Effector CD8-positive, alpha-beta T cell (primary cell): Measurements from ENCODE around the gene DDC.

Experiments
- DNase-seq: peaks from one replicate; lab custom pipeline; 2025; lab: John Stamatoyannopoulos, UW

The DDC gene

DNA sequence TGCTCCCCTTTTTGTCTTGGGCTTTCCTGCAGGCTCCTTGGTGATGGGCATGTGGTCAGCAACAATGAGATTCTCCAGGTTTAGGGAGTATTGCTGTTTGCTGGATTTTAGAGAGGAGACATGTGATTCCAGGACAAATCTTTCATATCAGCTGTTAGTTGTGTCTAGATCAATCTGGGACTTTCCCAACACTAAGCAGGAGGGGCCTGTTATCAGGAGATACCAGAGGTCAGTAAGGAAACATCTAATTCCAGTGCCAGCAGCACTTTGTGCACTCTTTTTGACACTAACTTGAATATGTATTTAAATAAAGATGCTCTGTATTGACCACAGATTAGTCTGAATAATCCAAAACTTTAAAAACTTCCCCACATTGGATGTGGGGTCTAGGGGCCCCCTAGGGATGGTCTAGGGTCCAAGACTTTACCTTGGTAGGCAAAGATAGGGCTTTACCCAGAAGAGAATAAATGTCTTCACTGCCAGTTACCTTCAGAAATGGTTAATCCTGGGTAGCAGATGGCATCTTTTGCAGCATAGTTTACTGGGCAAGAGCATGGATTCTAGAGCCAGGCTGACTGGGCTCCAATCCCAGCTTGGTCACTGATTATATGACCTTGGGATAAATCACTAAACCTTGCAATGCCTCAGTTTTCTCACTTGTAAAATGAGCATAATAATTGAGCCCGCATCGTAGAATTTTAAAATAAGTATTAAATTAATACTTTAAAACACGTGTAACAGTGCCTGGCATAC, 108.7 kb downstream of the DDC start:
- no peak for DNase-seq

DNA sequence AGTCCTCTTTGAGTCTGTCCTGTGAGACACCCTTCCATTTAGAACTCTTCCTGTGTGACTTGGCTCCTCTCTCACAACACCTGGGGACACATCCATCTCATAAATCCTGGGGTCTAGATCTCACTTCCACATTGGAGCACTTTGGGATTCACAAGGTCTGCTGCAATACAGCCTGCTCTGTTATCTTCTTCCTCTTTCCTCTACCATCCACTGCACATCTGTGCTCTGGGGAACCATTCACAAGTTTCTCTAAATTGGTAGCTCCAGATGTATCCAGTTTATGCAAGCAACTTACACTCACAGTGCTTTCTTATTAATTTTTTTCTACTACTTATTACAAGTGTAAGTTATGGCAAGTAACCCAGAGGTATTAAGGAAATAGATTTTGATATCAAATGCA, 109.5 kb downstream of the DDC start:
- no peak for DNase-seq

DNA sequence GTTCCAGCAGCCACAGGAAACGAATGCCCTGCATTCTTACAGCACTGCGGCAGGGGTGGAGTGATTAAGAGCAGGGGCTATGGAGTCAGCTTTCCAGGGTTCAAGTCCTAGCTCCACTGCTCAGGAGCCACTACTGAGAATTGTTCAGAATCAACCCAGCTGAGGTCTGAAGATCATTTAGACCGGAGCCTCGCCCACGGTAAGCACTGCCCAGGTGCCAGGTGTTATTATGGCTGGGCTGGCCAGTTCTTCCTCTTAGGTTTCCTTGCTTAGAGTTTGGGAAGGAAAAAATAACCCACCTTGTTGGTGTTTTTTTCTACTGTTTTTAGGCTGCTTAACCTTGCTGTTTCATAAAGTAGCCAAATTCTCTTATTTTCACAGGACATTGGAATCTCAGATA, 110.2 kb downstream of the DDC start:
- no peak for DNase-seq

DNA sequence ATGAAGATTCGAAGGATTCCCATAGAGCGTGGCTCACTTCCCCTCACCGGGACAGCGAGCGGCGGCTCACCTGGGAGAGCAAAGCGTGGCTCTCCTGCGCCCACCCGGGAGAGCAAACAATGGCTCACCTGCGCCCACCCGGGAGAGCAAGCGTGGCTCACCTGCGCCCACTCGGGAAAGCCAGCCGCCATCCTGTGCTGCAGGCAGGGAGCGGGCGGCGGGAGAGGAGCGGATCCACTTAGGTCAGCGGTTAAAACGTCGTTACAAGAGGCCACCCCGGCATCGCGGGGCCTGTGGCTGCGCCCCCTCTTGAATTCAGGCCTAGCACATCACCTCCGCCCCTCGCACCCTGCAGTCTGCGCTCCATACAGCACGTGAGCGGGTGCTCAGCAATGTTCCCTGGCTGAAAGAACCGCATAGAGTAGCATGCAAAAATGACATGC, 114.6 kb downstream of the DDC start:
- no peak for DNase-seq

DNA sequence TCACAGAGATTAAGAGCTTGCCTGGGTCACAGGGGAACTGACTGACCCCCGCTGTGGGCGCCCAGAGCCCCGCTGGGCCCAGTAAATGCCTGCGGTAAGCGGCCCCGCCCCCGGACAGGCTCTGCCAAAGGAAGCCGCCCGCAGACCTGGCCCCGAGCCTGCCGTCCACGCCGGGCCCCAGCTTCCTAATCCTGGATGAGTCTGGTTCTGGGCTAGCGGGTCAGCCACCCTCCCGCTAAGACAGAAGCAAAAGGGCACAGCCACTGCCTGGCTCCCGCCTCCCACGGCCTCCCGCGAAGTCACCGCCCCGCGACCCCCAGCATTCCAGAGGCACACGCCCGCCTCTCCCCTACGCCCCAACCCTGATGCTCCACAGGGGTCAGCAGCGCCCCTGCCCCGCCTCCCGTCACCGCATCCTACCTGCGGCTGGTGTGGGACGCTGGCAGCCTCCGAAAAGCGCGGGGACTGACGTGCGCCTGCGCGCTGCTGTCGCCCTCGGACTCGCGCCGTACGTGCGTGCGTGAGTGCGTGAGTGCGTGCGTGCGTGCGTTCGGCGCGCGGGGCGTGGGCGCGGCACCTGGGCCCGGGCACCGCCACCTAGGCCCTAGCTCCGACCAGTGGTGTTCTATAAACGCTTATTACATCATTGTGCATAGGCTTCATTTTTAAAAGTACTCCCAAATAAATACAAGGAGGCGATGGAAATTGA, 115.2 kb downstream of the DDC start, which contains the start of gene FIGNL1:
Gene FIGNL1, minus strand, starts transcription at position 470 of the 709 bp plus-strand sequence. CDS start 3,063 bp downstream, outside the sequence.
- peak; percentile 65 for DNase-seq

DNA sequence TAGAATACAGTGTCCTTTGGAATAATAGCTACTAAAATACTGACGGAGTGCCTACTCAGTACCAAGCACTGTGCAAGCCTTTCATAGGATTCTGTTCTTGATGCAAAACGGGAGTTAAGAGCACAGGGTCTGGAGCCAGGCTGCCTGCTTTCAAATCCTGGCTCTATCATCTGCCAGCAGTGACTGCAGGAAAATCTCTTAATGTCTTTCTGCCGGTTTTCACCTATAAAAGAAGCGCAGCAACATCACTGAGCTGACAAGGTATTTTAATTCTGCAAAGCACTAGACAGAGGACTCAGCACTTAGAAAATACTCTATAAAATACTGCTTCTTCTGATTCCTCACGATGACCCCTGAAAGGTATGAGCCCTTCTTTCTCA, 115.7 kb downstream of the DDC start:
- no peak for DNase-seq

DNA sequence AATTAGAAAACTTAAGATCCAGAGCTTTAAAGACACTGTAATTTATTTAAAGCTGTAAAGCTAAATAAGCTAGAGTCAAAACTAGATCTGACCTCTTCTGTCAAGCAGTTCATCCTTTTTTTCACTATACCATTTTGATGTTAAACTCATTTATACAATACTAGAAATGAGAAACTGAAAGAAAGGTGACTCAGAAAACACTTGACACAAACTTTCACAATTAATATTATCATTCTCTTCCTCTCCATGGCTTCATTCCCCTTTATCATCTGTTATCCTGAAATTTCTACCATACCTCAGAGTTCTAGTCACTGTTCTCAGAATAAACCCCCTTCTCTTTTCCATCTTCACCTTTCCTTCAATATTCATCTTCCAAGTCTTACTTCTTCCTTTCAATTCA, 116.4 kb downstream of the DDC start:
- no peak for DNase-seq

DNA sequence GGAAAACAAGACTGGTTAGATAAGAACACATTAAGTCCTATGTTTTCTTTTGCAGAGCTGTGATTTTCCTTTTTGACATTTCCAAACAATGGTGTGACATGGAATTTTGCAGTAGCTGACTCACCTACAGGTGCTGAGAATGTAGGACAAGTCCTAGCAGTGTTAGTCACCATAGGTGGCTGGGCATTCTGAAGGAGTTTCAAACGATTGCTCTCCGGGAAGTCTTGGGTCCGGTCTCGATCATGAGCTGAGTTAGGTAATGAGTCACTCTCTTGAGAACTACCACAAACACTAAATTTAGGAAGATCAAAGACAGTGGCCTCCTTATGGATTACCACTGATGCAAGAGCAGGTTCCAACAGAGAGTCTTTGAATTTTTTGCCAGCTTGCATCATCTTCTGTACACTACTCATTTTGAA, 118.7 kb downstream of the DDC start:
- DNase-seq: no peak

DNA sequence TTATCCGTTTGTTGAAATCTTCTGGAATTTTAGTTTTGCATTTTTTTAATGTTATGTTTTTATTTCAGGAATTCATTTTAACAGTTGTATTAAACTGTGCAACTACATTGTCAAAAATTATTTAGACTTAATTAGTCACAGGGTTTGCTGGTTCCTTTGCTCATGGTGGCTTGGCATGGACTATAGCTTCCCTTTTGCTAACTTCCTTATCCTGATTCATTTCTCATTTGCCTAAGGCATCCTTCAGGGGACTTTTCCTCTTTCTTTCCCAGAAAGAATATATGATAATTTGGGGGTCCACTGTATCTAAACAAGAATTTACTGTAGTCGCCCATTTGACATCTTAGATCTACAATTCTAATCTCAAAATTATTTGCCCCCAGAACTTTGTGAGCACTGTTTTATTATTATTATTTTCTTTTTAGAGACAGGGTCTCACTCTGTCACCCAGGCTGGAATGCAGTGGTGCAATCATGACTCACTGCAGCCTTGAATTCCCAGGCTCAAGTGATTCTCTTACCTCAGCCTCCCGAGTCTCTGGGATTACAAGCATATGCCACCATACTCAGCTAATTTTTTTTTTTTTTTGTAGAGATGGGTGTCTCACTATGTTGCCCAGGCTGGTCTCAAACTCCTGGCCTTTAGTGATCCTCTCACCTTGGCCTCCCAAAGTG, 128.9 kb downstream of the DDC start:
- no peak for DNase-seq

DNA sequence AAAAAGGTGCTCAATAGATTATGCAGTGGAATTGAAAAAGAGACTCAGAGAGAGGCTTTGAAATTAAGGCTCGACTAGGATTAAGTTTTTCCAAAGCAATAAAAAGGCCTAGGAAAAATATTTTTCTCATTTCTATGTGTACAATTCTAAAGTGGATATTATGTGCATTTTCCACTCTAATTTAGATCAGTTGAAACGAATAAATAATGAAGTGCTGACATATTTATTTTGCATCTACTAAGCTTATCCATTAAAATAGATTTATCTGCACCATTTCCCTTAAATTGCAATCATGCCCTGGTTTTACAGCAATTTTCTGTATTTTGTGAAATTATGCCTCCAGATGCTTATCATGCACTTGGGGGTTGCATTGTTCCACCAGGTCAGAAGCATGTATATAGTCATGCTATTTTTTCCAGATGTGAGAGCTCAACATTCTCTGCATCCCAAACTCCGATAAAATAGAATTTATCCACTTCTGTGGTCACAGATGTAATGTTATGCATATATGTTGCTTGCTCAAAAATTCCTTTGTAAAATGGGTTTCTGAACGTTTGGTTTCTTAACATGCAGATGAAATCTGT, 133.4 kb downstream of the DDC start:
- DNase-seq: no peak

DNA sequence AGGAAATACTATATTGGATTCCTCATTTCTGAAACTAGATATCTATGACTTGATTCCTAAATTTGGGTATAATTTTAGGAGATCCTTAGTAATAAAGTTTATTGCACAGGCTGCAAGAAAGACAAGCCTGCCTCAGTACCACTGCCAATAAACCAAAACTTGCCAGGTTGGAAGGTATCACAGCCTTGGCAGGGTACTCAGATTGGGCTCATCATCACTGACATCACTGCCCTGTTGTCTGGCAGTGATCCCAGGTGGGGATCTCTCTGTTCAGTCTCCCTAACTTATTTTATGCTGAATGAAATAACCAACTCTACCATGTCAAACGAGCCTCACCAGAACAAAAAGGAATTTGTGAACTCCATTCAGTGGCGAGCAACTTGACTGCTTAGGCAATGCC, 133.9 kb downstream of the DDC start:
- no peak for DNase-seq

DNA sequence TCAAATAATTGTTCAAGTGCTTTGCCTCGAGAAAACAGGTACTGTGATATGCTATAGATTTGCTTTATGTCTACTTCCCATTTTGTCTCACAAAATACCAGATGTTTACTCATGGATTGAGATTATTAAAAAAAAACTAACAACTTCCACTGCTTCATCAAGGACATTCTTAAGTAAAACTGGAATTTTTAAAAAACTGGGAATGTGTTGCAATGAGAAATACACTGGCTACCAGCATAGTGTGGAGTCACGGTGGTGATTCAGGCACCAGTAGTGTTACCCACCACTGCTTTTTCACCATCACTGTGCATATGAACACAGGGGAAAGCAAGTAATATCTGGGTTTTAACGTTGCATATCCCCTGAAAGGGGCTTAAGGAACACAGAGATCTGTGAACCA, 136.3 kb downstream of the DDC start:
- no peak for DNase-seq

DNA sequence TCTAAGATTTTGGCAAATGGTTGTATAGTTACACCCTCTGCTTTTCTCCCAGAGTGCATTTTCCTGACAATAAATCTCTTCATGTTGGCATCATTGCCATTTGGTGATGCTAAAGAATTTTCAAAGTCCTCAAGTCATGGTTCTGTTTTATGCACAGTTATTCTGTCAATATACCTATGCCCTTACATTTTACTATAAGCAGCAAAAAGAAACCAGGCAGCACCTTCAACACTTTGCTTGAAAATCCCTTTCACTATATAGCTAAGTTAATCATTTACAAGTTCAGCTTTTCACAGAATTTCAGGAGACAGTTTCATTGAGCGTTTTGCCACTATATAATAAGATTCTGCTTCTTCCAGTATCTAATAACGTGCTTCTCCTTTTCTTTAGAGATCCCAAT, 137.7 kb downstream of the DDC start:
- DNase-seq: no peak

DNA sequence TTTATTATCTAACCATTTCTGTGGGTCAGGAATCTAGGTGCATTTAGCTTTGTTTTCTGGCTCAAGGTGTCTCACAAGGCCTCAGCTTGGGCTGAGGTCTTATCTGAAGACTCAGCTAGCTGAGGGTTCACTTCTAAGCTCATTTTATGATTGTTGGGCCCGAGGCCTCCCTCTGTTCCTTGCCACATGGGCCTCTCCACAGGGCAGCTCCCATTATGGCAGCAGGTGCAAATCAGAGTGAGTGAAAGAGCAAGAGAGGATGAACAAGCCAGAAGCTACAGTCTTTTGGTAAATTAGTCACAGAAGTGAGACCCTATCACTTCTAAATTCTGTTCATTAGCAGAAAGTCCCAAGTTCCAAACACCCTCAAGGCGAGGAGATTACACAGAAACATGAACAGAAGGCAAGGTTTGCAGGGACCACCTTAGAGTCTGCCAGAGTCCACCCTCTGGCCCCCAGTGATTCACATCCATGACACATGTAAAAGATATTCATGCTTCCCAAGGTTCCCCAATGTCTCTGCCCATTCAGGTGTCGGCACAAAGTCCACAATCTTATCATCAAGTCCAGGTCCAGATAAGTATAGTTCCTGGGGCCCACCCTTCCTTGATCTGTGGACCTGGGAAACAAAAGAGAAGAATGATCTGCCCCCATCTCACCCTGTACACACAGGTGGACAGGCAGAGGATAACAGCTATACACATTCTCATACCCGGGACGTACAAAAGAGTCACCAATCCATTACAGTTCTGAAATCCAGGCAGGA, 138.7 kb downstream of the DDC start:
- DNase-seq: no peak

DNA sequence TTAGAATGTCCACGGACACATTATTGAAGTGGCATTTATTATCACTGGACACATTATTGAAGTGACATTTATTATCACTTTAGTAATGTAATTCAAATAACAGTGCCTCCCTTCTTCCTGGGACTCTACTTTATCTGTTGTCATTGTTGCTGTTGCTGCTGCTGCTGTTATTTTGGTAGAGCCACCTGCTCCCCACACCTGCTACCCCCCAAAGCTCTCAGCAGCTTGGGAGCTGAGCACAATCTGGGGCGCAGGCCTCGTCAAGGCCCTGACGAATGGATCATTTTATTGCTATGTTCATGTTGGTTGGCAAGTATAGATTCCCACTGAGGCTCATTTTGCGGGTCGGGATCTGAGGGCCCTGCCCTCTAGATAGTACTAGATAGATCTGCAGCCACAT, 139.9 kb downstream of the DDC start:
- no peak for DNase-seq

DNA sequence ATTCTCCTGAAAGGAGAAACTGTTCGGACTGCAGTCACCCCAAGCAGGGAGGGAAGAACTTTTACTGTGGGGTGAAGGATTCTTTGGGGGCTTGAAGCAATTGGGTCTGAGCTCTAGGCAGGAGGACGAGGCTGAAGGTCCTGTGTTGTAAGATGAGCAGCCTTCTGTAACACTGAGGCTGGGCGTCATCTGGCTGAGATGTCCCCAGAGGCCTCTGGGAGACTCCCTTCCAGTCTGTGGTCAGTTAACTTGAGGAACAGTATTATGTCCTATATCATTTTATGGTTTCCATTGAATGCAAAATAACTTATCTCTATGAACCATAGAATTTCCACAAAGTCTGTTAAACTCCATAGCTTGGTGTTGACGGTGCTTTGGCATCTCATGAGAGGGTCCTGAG, 141.3 kb downstream of the DDC start:
- DNase-seq: no peak

DNA sequence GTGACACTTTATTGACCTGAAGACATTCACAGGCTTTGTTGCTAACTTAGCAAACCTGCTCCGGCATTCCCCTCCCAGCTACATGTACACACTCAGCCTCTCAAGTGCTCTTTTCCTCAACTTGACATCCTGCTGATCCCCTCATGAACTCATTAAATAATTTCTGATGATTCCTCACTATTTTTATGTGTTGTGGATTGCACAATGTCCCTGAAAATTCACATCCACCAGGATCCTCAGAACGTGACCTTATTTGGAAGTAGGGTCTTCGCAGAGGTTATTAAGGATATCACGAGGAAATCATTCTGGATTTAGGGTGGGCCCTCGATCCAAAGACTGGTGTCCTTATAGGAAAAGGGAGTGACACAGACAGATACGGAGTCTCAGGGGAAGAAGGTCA, 142.3 kb downstream of the DDC start:
- DNase-seq: no peak

DNA sequence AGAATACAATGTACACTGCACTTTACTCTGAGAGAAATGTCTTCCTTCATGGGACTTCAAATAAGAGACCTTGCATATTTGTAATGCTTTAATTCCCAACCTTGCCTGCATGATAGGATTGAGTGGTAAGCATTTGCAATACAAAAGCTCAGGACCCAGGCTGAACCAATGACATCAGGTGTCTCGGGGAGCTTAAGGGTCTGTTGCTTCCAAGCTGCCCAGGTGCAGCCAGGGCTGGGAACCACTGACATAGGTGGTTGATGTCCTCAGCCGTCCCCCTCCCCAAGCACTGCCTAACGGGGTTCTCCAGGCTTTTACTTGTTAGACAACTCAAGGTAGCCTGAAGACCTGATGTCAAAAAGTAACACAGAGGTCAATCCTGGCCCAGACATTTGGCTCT, 144.2 kb downstream of the DDC start:
- no peak for DNase-seq

DNA sequence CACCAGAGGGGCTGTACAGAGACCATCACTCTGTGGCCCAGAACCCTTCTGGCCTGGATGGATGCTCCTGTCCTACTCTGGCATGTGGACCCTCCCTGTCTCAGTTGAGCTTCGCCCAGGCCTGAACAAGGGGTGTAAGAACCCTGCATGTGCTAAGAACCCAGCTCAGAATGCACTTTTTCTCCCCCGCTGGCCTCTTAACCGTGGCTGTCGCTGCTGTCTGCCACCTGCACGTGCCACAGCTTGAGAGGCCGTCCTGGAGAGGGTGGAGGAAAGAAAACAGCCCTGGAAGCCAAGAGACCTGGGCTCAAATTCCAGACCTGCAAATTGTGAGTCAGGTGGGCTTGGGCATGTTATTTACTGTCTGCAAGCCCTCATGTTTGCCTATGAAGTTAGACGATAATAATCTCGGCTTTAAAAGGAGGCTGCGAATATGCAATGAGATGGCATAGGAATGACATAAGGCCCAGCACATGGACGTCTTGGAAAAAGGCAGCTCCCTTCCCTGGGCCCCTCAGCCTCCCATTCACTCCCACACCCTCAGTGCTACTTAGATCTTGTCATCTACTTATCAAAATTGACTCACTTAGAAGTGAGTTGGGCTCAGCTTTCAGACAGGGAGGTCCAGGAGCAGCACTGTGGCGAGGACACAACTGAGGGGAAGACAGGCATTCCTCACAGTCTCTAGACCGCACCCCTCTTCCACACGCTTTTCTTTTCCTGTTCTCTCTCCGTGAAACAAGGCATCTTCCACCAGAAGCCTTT, 146.5 kb downstream of the DDC start:
- no peak for DNase-seq

DNA sequence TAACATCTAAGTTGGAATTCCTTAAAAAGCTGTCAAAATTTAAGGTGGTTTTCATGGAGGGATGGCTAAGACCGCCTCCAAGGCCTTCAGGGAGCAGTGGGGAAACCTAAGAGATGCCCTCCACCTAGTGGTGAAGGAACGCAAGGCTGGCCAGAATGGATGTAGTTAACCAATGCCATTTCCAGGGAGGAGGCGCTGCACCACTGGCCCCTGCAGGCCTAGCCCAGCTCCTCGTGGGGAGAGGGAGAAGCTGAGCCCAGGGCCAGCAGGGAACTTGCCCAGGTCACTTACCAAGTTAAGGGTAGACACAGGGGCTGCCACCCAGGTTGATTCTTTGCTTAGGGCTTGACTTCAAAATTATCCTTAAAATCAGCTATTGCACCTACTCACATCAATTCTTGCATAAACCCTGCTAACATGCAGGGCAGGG, 147.1 kb downstream of the DDC start:
- DNase-seq: peak; percentile 49
